HK-2 (cell line): Measurements from ENCODE around the gene ANKRD18B.
"Not testable (repeated sequence)": the region's sequence is repeated elsewhere in the genome, so short reads cannot be mapped to it uniquely, and the experiment has no call there.

Source experiments
- DNase-seq: peaks from one replicate; pipeline ENCODE4 v3.0.0-alpha.2; 2018; ENCODE audit not compliant: unreplicated experiment

ANKRD18B gene

DNA sequence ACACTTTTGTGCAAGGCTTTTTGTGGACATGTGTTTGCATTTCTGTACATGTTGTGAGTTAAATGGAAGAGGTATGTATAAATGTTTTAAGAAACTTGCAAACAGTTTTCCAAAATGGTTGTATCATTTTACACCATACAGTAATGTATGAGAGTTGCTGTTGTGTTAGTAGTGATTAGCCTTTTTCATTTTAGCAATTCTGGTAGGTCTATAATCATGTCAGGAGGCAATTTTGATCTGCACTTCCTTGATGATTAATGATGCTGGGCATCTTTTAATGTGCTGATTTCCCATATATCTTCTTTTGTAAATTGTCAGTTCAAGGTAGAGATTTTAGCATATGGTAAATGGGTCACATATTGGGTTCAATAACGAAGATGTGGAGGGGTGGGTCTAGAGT lies 87.3 kb downstream of the ANKRD18B start:
- DNase-seq = no peak

DNA sequence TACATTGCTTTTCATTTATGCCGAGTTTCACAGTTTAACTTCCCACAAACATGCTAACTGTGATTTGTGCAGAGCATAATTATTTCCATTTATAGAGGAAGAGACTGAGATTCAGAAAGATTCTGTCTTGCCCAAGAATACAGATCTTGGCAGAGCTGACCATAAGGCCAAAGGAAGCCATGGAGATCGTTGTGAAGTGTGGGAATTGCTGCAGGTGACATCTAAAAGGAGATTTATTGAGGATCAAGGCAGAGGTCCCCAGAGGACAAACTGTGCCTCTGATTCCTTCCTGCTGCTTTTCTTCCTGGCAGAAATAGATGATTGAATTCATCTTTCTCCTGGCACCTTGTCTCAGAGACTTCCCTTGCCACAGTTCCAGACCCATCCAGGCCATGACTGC lies 88.4 kb downstream of the ANKRD18B start:
- DNase-seq = not testable (repeated sequence)

- no peak for DNase-seq
Measured at GRCh38 chr9:33614001-33614687, 90.1 kb downstream of the ANKRD18B start.

GRCh38 chr9:33618370-33618769 lies 94.3 kb downstream of the ANKRD18B start:
- DNase-seq = not testable (repeated sequence)

DNA sequence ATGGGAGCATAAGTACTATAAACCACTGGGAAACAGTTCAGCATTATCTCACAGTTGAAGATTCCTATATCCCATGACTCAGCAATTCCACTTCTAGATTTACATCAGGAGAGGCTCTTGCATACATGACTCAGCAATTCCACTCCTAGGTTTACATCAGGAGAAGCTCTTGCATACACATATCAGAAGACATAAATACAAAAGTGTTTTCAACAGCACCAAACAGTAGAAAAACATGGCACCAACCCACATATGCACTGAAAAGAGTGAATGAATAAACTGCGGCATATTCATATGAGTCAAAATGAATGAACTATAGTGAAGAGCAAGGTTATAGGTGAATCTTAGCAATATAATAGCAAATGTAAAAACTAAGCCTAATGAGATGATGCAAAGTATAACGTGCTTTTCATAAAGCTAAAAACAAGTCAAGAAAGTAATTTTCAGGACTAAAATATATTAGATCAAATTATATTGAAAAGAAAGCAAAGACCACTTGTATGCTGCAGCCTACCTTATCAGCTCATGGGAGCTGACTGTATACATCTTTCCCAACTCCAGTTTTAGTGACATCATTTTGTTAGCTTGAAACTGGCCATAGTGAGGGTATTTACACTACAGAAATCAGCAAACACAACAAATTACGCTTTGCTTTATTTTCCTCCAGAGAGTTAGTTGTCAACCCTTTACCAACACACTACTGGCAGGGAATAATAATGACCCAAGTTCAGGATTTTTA lies 95.8 kb downstream of the ANKRD18B start:
- no peak for DNase-seq

- no peak for DNase-seq
Measured at GRCh38 chr9:33620738-33621439, 96.8 kb downstream of the ANKRD18B start.
